Ascending aorta (tissue), 2 donors: ENCODE results near the gene CCDC121. TPM values are rescaled to one million over a fixed set of nuclear protein-coding genes. Genes with fewer than 3 reads are reported as not detected.
"Not testable (repeated sequence)": the region's sequence is repeated elsewhere in the genome, so short reads cannot be mapped to it uniquely, and the experiment has no call there.

Experiments used
- DNase-seq, 2 donors: peaks; one replicate each; pipeline ENCODE4 v3.0.0-alpha.2; 2019; ENCODE audit warnings: low spot score in 2 of 2
- H3K27ac ChIP-seq, 2 donors: fragments of 200-600 bp; sonication (generic); one replicate each; pipeline ENCODE4 v1.5.1; 2016 to 2017; ENCODE audit warnings: mild to moderate bottlenecking in 1 of 2
- H3K27me3 ChIP-seq: fragments of 200-600 bp; sonication (generic); one replicate; pipeline ENCODE4 v1.5.1; 2017
- H3K36me3 ChIP-seq, 2 donors: fragments of 200-600 bp; sonication (generic); one replicate each; pipeline ENCODE4 v1.5.1; 2016
- H3K4me1 ChIP-seq, 2 donors: fragments of 200-600 bp; sonication (generic); one replicate each; pipeline ENCODE4 v1.5.1; 2016 to 2017; ENCODE audit warnings: mild to moderate bottlenecking in 1 of 2
- H3K4me3 ChIP-seq, 2 donors: fragments of 200-600 bp; sonication (generic); one replicate each; pipeline ENCODE4 v1.5.1; 2016 to 2017; ENCODE audit warnings: mild to moderate bottlenecking in 1 of 2
- H3K9me3 ChIP-seq, 2 donors: fragments of 200-600 bp; sonication (generic); one replicate each; pipeline ENCODE4 v1.5.1; 2016
- intact Hi-C: fragments of 100-400 bp; cut with DNase I; formaldehyde crosslinking; loops from one replicate; pipeline ENCODE4 v1.15.1; 2023
- total RNA-seq: library from RNA; depleted of rRNA; stranded (reverse); fragments of >200 nt; gene quantifications from one replicate; pipeline ENCODE4 v1.1.0, GENCODE V29; 2016
- TF ChIP-seq, protein P1 (sequence below), 3 experiments: fragments of 200-600 bp in 2 of 3; fragments of 450-650 bp in 1 of 3; sonication (generic) in 2 of 3; IDR thresholded peaks; one replicate each; pipeline ENCODE4 v1.5.1; 2016 to 2019; ENCODE audit warnings: antibody characterized with exemption in 3 of 3, mild to moderate bottlenecking in 1 of 3, moderate library complexity in 1 of 3

Gene CCDC121
- total RNA-seq, 1 donor from 2014 or later: 8.0 TPM

DNA sequence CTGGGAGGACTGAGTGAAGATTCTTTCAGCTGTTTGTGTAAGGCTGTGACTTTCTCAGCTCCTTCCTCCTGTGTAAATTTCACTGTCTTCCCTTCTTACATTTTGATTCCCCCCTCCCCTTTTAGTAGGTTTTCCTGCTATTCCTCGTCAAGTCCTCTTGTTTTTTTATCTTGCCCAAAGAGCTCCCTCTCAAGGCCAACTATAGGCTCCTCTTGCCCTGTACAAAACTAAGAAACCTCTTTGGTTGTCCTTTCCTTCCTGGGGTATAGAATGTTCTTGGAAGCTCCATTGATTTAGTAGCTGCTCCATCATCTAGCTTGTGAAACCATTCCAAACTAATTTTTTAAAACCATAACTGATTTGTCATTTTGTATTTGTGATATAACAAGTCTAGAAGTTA is 7.3 kb downstream of the CCDC121 start:
- peaks cover 66 to 74% of the 10 kb centered on the region in 2 donors for H3K36me3 ChIP-seq
- DNase-seq: no peak
- no peak overlapping the region for H3K27ac ChIP-seq
- no peak overlapping the region for H3K4me3 ChIP-seq
- H3K9me3 ChIP-seq: no peaks in the 10 kb centered on the region
- intact Hi-C loops: no loop called here
- H3K27me3 ChIP-seq: no peaks in the 10 kb centered on the region
- TF ChIP-seq, protein P1, sequence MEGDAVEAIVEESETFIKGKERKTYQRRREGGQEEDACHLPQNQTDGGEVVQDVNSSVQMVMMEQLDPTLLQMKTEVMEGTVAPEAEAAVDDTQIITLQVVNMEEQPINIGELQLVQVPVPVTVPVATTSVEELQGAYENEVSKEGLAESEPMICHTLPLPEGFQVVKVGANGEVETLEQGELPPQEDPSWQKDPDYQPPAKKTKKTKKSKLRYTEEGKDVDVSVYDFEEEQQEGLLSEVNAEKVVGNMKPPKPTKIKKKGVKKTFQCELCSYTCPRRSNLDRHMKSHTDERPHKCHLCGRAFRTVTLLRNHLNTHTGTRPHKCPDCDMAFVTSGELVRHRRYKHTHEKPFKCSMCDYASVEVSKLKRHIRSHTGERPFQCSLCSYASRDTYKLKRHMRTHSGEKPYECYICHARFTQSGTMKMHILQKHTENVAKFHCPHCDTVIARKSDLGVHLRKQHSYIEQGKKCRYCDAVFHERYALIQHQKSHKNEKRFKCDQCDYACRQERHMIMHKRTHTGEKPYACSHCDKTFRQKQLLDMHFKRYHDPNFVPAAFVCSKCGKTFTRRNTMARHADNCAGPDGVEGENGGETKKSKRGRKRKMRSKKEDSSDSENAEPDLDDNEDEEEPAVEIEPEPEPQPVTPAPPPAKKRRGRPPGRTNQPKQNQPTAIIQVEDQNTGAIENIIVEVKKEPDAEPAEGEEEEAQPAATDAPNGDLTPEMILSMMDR (IDR thresholded peaks at IDR 0.05): no peak
- no peaks in the 10 kb centered on the region for H3K4me1 ChIP-seq

DNA sequence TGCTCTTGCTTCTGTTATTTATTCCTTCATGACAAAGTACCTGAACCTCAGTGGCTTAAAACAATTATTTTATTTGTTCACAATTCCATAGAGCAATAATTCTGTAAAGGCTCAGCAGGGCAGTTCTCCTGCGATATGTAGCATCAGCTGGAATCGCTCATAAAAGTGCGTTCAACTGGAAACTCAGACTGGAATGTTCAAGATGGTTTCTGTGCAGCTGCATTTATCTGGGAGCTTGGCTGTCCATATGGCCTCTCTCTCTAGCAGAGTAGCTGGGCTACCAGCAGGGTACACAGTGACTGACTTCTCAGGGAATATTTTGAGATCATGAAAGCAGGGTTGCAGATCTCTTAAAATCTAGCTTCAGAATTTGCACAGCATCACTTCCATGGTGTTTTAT is 13.5 kb downstream of the CCDC121 start:
- peaks cover 47 to 78% of the 10 kb centered on the region in 2 donors for H3K36me3 ChIP-seq
- DNase-seq: no peak
- no peaks in the 10 kb centered on the region for H3K27me3 ChIP-seq
- no peak overlapping the region for H3K27ac ChIP-seq
- intact Hi-C loops: no loop called here
- TF ChIP-seq, protein P1 (IDR thresholded peaks at IDR 0.05): no peak
- H3K4me1 ChIP-seq: no peaks in the 10 kb centered on the region
- no peaks in the 10 kb centered on the region for H3K9me3 ChIP-seq
- H3K4me3 ChIP-seq: no peak overlapping the region

DNA sequence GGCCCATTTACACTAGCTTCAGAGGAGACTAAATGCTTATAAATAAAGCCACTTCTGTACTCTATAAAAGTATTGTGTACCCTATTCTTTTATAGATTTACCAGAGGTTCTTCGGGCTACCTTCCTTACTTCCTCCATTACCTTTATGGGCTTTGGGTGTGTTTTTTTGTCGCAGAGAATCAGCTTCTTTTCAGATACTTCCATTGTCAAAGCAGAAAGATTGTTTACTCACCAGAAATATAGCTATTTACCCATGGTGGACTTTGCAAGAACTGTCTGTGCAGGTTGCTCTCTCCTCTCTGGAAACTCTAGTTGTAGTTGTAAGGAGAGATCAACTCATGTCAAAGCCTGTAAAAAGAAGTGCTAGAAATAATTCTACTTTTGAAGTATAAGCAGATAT is 14.8 kb downstream of the CCDC121 start:
- Histone ChIP-seq H3K27ac (no peak overlapping the region), H3K9me3 (no peaks in the 10 kb centered on the region), H3K36me3 (peaks cover 39 to 77% of the 10 kb centered on the region in 2 donors), H3K4me3 (no peak overlapping the region), H3K4me1 (no peaks in the 10 kb centered on the region), H3K27me3 (no peaks in the 10 kb centered on the region)
- no peak for DNase-seq
- TF ChIP-seq, protein P1 (IDR thresholded peaks at IDR 0.05): no peak
- intact Hi-C loops: no loop called here

DNA sequence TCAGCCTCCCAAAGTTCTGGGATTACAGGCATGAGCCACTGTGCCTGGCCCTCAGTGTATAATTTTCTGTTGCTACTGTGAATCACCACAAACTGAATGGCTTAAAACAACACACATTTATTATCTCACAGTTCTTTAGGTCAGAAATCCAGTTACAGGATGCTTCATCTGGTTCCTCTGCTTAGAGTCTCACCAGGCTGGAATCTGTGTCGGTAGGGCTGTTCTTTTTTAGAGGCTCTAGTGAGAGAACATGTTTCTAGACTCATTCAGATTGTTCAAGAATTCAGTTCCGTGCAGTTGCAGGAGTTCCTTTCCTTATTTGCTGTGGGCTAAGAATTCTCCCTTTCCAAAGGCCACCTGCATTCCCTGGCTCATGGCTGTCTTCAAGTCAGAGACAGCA is 22.2 kb downstream of the CCDC121 start:
- peaks cover 59 to 92% of the 10 kb centered on the region in 2 donors for H3K36me3 ChIP-seq
- no peak for DNase-seq
- H3K4me3 ChIP-seq: no peak overlapping the region
- H3K9me3 ChIP-seq: no peaks in the 10 kb centered on the region
- no peaks in the 10 kb centered on the region for H3K4me1 ChIP-seq
- TF ChIP-seq, protein P1 (IDR thresholded peaks at IDR 0.05): no peak
- intact Hi-C loops: no loop called here
- no peaks in the 10 kb centered on the region for H3K27me3 ChIP-seq
- H3K27ac ChIP-seq: no peak overlapping the region

DNA sequence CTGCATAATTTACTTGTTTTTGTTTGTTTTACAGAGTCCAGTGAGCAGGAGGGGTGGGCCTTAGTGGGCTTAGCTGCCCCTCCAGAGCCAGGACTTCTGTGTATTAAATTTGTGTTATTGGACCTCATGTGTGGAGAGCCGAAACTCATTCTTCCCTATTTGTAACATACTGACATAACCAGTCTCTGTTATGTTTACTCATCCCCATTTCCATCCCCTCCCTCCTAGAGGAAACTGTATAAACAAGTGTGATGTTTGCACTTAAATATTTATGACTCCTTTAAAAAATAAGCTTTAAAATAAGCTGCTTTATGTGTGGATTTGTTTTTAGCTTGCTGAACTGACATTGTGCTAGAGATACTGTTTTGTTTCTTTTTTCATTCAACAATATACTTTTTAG is 32.2 kb downstream of the CCDC121 start:
- Histone ChIP-seq H3K4me1 (no peaks in the 10 kb centered on the region), H3K36me3 (peaks cover 13 to 39% of the 10 kb centered on the region in 2 donors), H3K9me3 (peaks cover 0 to 7% of the 10 kb centered on the region in 2 donors), H3K27me3 (no peaks in the 10 kb centered on the region), H3K4me3 (no peak overlapping the region), H3K27ac (no peak overlapping the region)
- intact Hi-C loops: no loop called here
- no peak for DNase-seq
- TF ChIP-seq, protein P1 (IDR thresholded peaks at IDR 0.05): no peak

DNA sequence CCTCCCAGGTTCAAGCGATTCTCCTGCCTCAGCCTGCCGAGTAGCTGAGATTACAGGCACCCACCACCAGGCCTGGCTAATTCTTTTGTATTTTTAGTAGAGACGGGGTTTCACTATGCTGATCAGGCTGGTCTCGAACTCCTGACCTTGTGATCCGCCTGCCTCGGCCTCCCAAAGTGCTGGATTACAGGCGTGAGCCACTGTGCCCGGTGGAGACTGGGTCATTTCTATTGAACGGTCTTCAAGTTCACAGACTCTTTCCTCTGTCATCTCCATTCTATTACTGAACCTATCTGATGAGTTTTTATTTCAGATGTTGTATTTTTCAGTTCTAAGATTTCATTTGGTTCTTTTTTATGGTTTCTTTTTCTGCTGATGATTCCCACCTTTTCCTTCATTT is 33.4 kb downstream of the CCDC121 start:
- H3K4me3 ChIP-seq, intact Hi-C loops, H3K4me1 ChIP-seq, H3K27me3 ChIP-seq, H3K27ac ChIP-seq, DNase-seq: not testable (repeated sequence)
- peaks cover 0 to 19% of the 10 kb centered on the region in 2 donors for H3K9me3 ChIP-seq
- peaks cover 9 to 28% of the 10 kb centered on the region in 2 donors for H3K36me3 ChIP-seq

DNA sequence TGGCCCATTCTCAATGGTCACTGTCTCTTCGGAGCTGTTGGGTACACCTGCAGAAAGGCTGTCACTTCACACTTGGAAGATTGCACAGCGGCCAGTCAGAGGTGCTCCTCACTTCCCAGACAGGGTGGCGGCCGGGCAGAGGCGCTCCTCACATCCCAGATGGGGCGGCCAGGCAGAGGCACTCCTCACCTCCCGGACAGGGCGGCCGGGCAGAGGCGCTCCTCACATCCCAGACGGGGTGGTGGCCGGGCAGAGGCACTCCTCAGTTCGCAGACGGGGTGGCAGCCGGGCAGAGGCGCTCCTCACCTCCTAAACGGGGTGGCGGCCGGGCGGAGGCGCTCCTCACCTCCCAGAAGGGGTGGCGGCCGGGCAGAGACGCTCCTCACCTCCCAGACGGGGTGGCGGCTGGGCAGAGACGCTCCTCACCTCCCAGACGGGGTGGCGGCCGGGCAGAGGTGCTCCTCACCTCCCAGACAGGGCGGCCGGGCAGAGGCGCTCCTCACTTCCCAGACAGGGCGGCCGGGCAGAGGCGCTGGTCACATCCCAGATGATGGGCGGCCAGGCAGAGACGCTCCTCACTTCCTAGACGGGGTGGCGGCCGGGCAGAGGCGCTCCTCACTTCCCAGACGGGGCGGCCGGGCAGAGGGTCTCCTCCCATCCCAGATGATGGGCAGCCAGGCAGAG is 34.6 kb downstream of the CCDC121 start:
- DNase-seq, H3K27me3 ChIP-seq, H3K27ac ChIP-seq, intact Hi-C loops, H3K4me3 ChIP-seq, H3K4me1 ChIP-seq: not testable (repeated sequence)
- peaks cover 0 to 30% of the 10 kb centered on the region in 2 donors for H3K9me3 ChIP-seq
- H3K36me3 ChIP-seq: peaks cover 0 to 17% of the 10 kb centered on the region in 2 donors
